ENCODE measurements around the gene H1-8.
"Not testable (repeated sequence)": the region's sequence is repeated elsewhere in the genome, so short reads cannot be mapped to it uniquely, and the experiment has no call there.

H1-8 gene

GRCh38 chr3:129531699-129532098, 11.3 kb upstream of the H1-8 start:
- no peak for DNase-seq (ENCODE audit: extremely low read depth in 1 of 2, low read depth in 1 of 2)

GRCh38 chr3:129532261-129532660, 10.7 kb upstream of the H1-8 start:
- DNase-seq (ENCODE audit: extremely low read depth in 1 of 2, low read depth in 1 of 2), result no peak

- no peak for DNase-seq (ENCODE audit: extremely low read depth in 1 of 2, low read depth in 1 of 2)
These were observed 9.6 kb upstream of the H1-8 start for GRCh38 chr3:129533406-129533805.

GRCh38 chr3:129534428-129535027, 8.4 kb upstream of the H1-8 start:
- DNase-seq (ENCODE audit: extremely low read depth in 1 of 2, low read depth in 1 of 2), result no peak

- no peak for DNase-seq (ENCODE audit: extremely low read depth in 1 of 2, low read depth in 1 of 2)
These were observed 7.9 kb upstream of the H1-8 start for GRCh38 chr3:129535075-129535474.

- DNase-seq (ENCODE audit: extremely low read depth in 1 of 2, low read depth in 1 of 2), result no peak
These were observed 6.7 kb upstream of the H1-8 start for GRCh38 chr3:129536374-129536667.

GRCh38 chr3:129536804-129537203, 6.2 kb upstream of the H1-8 start:
- DNase-seq (ENCODE audit: extremely low read depth in 1 of 2, low read depth in 1 of 2), result no peak

- no peak for DNase-seq (ENCODE audit: extremely low read depth in 1 of 2, low read depth in 1 of 2)
These were observed 3.8 kb upstream of the H1-8 start for GRCh38 chr3:129539206-129539605.

- DNase-seq (ENCODE audit: extremely low read depth in 1 of 2, low read depth in 1 of 2), result no peak
These were observed 2.0 kb upstream of the H1-8 start for GRCh38 chr3:129540776-129541516.

GRCh38 chr3:129542747-129543146, 228 bp upstream of the H1-8 start:
- DNase-seq (ENCODE audit: extremely low read depth in 1 of 2, low read depth in 1 of 2), result no peak

GRCh38 chr3:129543999-129544398, 1.0 kb downstream of the H1-8 start:
- DNase-seq (ENCODE audit: extremely low read depth in 1 of 2, low read depth in 1 of 2), result no peak

- not testable (repeated sequence) for DNase-seq (ENCODE audit: extremely low read depth in 1 of 2, low read depth in 1 of 2)
These were observed 3.0 kb downstream of the H1-8 start for GRCh38 chr3:129545951-129546350.

GRCh38 chr3:129547241-129547640, 4.3 kb downstream of the H1-8 start:
- no peak for DNase-seq (ENCODE audit: extremely low read depth in 1 of 2, low read depth in 1 of 2)

GRCh38 chr3:129548104-129548965, 5.4 kb downstream of the H1-8 start:
- DNase-seq (ENCODE audit: extremely low read depth in 1 of 2, low read depth in 1 of 2), result no peak

- DNase-seq (ENCODE audit: extremely low read depth in 1 of 2, low read depth in 1 of 2), result no peak
These were observed 6.2 kb downstream of the H1-8 start for GRCh38 chr3:129549006-129549800.

- DNase-seq (ENCODE audit: extremely low read depth in 1 of 2, low read depth in 1 of 2), result no peak
These were observed 6.8 kb downstream of the H1-8 start for GRCh38 chr3:129549805-129550204.

- no peak for DNase-seq (ENCODE audit: extremely low read depth in 1 of 2, low read depth in 1 of 2)
These were observed 9.5 kb downstream of the H1-8 start for GRCh38 chr3:129552287-129553050.

GRCh38 chr3:129553171-129553570, 10.2 kb downstream of the H1-8 start:
- no peak for DNase-seq (ENCODE audit: extremely low read depth in 1 of 2, low read depth in 1 of 2)

GRCh38 chr3:129553719-129554118, 10.7 kb downstream of the H1-8 start:
- no peak for DNase-seq (ENCODE audit: extremely low read depth in 1 of 2, low read depth in 1 of 2)

GRCh38 chr3:129554356-129555152, 11.6 kb downstream of the H1-8 start:
- no peak for DNase-seq (ENCODE audit: extremely low read depth in 1 of 2, low read depth in 1 of 2)
